HG03039 (cell line): ENCODE results near the gene SNRNP25.
"Not testable (repeated sequence)": the region's sequence is repeated elsewhere in the genome, so short reads cannot be mapped to it uniquely, and the experiment has no call there.

Experiments used
- ATAC-seq: cut with Tn5 transposase; IDR thresholded peaks from one replicate; pipeline ENCODE4 v1.9.1; 2021; ENCODE audit warnings: mild to moderate bottlenecking, moderate library complexity; ENCODE audit not compliant: unreplicated experiment

SNRNP25 gene

GRCh38 chr16:41439-42068, 12.1 kb upstream of the SNRNP25 start:
- ATAC-seq, result no peak

DNA sequence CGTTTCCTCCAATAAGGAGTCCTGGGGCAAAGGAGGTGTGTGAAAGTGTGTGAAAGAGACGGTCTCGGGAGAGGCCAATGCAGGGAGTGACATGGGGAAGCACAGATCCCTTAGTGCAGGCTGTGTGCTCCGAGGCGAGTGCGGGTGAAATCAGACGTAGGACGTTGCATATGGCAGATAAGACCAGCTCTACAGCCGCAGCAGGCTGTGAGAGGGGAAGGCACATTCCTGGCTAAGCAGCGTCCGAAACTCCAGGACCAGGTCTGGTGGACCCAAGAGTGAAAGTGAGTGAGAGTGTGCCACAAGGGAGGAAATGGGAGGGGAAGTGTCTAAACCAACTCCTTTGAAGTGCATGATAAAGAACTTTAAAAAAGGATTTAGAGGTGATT, 11.6 kb upstream of the SNRNP25 start:
- ATAC-seq, result no peak

DNA sequence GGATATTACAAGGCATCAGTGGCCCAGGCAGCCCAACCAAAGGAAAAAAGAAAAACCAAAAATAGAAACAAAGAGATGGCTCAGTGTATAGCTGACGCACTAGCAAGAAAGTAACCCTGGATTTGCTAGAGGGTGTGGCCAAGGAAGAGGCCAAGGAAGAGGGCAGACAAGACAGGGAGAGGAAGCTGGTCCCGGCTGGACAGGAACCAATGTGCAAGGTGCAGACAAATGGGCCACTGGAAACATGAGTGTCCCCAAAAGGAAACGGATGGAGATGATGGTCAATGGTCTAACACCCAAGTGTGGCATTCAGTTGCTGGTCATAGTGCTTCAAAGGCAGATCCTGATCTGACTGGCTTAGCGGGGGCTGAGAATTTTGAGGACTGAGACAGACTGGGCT, 10.9 kb upstream of the SNRNP25 start:
- ATAC-seq, result no peak

- no peak for ATAC-seq
Observed at GRCh38 chr16:43294-43693, 10.3 kb upstream of the SNRNP25 start.

- ATAC-seq, result no peak
Observed at GRCh38 chr16:44655-45054, 9.0 kb upstream of the SNRNP25 start.

DNA sequence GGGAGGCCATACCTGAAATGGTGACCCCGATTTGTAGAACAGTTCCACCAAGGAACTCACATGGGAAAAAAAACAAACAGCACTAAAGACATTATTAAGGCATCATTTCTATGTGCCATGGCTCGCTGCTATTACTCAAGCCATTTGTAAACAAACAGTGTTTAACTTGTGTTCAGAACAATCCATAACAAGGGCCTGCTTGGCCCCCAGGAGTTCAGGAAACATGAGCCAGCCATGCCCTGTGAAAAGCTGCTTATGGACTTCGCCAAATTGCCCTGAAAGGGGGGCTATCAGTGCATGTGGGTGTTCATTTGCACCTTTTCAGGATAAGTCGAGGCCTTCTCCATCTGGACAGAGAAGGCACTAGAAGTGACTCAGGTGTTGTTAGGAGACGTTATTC, 8.2 kb upstream of the SNRNP25 start:
- no peak for ATAC-seq

- ATAC-seq, result not testable (repeated sequence)
Observed at GRCh38 chr16:46510-46909, 7.1 kb upstream of the SNRNP25 start.

- ATAC-seq, result no peak
Observed at GRCh38 chr16:47234-47633, 6.4 kb upstream of the SNRNP25 start.

GRCh38 chr16:50769-51591, 2.6 kb upstream of the SNRNP25 start:
- no peak for ATAC-seq

DNA sequence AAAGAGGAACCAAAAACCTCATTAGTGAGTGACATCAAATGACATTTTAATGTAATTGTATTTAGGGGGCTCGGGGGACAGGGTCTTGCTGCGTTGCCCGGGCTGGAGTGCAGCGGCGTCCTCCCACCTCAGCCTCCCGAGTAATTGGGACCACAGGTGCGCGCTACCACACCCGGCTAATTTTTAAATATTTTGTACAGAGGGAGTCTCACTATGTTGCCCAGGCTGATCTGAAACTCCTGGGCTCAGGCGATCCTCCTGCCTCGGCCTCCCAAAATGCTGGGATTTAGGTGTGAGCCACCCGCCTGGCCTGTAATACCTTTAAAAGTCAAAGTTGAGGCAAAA, 581 bp downstream of the SNRNP25 start:
- no peak for ATAC-seq

DNA sequence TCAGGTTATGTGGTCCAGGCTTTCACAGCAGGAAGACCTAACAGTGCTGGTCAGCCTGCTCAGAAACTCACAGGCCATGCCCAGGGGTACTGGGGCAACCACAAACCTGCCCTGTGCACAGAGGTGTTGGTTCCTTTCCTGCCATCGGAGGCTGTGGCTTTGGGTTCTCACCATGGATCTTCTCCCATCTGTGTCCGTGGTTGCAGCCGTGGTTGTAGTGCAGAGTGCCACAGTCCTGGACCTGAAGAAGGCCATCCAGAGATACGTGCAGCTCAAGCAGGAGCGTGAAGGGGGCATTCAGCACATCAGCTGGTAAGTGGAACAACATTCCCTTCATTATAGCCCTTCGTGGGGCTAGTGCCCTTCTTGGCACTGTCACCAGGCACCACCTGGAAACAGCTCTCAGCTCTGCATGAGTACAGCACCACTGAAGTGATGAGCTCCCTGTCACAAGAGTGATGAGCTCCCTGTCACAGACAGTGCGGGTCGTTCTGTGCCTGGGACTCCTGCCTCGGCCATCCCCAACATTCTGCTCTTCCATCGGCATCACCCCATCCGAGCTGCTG, 2.0 kb downstream of the SNRNP25 start:
- no peak for ATAC-seq

- no peak for ATAC-seq
Observed at GRCh38 chr16:56231-56927, 2.8 kb downstream of the SNRNP25 start.

DNA sequence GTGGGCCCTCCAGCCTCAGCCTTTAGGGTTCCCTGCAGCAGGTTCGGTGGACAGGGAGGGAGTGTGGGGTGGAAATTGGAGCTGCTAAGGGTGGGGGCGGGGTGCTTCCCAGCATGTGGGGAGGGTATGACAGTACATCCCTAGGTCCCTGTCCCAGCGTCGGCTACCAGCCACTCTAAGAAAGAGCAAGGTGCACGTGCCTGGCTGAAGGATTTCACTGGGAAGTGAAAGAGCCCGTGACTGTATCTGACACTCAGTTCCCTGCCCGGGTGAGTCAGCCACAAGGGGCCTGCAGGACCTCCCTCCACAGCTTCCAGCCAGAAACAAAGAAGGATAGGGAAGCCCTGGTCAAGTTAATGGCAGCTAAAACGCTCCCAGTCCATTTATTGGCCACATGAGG, 4.1 kb downstream of the SNRNP25 start:
- ATAC-seq, result no peak

DNA sequence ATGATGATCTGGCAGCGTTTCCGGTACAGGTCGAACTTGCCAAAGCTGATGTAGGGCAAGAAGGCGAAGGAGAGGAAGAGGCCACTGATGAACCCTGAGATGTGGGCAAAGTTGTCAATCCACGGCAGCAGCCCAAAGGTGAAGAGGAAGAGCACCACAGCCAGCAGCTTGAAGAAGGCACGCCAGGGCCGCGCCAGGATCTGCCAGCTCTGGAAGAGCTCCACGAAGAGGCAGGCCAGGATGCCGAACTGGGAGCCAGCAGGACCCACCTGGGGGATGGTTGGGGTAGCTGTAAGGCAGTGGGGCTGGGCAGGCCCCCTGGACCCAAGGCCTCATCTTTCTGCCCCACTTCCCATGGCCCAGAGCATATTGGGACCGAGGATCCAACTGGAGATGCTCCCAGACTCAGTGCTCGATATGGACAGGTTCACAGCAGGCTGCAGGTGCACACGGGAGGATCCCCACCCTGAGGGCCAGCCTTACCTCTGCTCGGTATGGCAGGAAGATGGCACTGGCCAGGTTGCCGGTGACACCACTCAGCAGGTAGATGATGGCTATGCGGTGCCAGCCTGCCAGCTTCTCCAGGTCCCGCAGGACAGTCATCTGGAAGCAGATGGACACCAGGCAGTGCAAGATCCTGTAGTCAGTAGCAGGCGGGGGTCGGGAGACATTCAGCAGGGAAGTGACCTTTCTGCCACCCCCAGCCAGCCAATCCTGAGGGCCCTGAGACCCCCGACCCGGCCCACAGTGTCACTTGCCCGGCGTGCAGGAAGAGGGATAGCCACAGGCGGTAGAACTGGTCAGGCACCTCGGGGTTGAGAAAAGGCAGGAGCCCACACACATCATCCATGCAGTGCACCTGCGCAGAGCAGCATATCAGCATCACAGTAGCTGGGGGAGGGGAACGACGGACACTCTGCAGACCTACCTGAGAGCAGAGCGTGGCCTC, 5.1 kb downstream of the SNRNP25 start:
- ATAC-seq, result no peak

GRCh38 chr16:59440-60059, 5.9 kb downstream of the SNRNP25 start:
- no peak for ATAC-seq

- no peak for ATAC-seq
Observed at GRCh38 chr16:60166-60565, 6.5 kb downstream of the SNRNP25 start.

DNA sequence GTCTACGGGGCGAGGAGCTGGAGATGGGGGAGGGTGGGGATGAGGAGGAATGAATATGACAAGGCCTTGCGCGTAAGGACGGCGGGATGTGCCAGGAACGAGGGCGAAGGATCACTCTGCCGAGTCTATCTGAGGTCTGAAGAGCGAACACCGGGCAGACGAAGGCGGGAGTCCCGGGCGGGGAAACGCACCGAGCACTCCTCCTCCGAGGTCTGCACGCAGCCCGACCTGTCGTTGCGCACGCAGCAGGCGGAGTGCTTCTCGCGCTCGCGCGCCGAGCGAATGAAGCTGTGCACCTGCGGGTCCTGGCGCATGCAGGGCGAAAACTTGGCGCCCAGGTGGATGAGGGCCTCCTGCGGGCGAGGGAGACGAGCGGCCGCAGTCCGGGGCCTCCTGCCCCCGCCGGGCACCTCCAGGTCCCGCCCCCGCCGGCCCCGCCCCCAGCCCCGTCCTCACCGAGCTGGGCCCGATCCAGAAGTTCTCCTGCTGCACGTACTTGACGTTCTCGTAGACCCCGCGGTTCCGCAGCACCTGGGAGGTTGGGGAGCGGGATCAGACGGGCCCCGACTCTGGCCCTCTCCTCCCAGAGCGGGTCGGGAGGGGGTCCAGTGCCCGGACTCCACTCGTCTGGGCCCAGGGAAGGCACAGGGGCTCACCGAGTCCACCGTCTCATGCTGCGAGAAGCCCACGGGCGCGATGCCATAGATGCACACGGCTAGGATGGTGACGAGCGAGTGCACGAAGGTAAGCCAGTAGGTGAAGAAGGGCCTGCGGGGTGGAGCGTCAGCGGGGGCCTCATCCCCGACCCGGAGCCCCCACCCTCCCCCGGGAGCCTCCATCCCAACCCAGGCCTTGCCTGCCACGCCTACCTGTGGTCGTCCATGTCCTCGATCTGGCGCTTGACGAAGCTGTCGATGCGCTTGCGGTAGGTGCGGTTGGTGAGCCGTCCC, 7.6 kb downstream of the SNRNP25 start:
- no peak for ATAC-seq

GRCh38 chr16:61879-62281, 8.3 kb downstream of the SNRNP25 start:
- ATAC-seq, result no peak

DNA sequence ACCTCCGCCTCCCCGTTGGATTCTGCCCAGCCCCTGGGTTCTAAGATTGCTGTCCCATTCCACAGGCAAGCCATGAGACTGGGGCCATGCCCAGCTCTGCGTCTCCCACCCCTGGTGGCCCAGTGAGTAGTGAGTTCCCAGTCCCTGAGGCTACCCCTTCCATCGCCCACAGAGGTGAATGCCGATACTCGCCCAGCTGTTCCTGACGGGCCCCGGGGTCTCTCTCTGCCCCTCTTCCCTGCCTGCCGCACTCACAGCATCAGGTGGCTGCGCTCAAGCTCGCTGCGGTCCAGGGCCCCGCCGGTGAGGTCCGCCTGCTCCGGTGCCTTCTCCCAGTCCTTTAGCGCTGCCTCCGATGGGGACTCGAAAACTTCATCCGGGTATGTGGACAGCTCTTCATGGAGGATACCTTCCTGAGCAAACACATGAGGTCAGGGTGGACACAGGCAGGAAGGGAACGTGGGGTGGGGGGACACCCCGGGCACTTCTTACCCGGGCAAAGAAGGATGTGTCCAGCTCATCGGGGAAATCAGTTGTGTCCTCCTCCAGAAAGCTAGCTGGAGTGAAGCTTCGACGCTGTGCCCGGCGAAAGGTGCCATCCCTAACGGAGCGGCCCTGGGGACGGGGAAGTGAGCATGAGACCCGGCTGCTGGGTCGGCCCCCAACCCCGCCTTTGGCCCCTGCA, 8.8 kb downstream of the SNRNP25 start:
- ATAC-seq, result no peak
